Skeletal muscle satellite cell (primary cell): Measurements from ENCODE around the gene TRAK2.
"Not testable (repeated sequence)": the region's sequence is repeated elsewhere in the genome, so short reads cannot be mapped to it uniquely, and the experiment has no call there.

Experiments used
- H3K27me3 ChIP-seq: 2 replicates; pipeline ENCODE4 v1.7.0; 2013; ENCODE audit warnings: low read length; ENCODE audit not compliant: control insufficient read depth, insufficient read depth
- H3K36me3 ChIP-seq: 2 replicates; pipeline ENCODE4 v1.7.0; 2013; ENCODE audit warnings: mild to moderate bottlenecking, control low read depth, low read length; ENCODE audit not compliant: insufficient read depth
- H3K4me1 ChIP-seq: 2 replicates; pipeline ENCODE4 v1.7.0; 2013; ENCODE audit warnings: low read length; ENCODE audit not compliant: control insufficient read depth, insufficient read depth
- H3K4me2 ChIP-seq: 2 replicates; pipeline ENCODE4 v1.7.0; 2013; ENCODE audit warnings: mild to moderate bottlenecking, low read length
- H3K4me3 ChIP-seq: 2 replicates; pipeline ENCODE4 v1.7.0; 2013; ENCODE audit warnings: low read length
- H3K9ac ChIP-seq: 2 replicates; pipeline ENCODE4 v1.7.0; 2013; ENCODE audit warnings: mild to moderate bottlenecking, low read depth, low read length, moderate library complexity
- H3K9me3 ChIP-seq: replicated peaks from 2 replicates; pipeline ENCODE4 v1.7.0; 2013; ENCODE audit warnings: mild to moderate bottlenecking, control low read depth, low read length

The TRAK2 gene

DNA sequence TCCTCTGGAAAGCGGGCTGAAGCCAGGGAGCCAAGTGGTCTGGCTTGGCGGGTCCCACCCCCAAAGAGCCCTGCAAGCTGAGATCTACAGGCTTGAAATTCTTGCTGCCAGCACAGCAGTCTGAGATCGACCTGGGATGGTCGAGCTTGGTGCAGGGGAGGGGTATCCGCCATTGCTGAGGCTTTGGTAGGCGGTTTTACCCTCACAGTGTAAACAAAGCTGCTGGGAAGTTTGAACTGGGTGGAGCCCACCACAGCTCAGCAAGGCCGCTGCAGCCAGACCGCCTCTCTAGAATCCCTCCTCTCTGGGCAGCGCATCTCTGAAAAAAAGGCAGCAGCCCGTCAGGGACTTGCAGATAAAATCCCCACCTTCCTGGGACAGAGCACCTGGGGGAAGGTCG lies 81.5 kb downstream of the TRAK2 start:
- H3K4me2 ChIP-seq: no peak overlapping the region
- H3K9ac ChIP-seq: no peak overlapping the region
- H3K9me3 ChIP-seq: no peaks in the 10 kb centered on the region
- peaks cover 4% of the 10 kb centered on the region for H3K4me1 ChIP-seq
- H3K36me3 ChIP-seq: peaks cover 5% of the 10 kb centered on the region
- no peak overlapping the region for H3K4me3 ChIP-seq
- H3K27me3 ChIP-seq: no peaks in the 10 kb centered on the region

DNA sequence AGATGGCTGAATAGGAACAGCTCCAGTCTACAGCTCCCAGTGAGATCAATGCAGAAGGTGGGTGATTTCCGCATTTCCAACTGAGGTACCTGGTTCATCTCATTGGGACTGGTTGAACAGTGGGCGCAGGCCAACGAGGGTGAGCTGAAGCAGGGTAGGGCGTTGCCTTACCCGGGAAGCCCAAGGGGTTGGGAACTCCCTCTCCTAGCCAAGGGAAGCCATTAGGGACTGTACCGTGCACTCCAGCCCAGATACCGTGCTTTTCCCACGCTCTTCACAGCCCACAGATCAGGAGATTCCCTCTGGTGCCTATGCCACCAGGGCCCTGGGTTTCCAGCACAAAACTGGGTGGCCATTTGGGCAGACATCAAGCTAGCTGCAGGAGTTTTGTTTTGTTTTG lies 81.9 kb downstream of the TRAK2 start:
- not testable (repeated sequence) for H3K27me3 ChIP-seq, H3K4me1 ChIP-seq, H3K4me2 ChIP-seq, H3K9me3 ChIP-seq, H3K9ac ChIP-seq, H3K36me3 ChIP-seq, H3K4me3 ChIP-seq

DNA sequence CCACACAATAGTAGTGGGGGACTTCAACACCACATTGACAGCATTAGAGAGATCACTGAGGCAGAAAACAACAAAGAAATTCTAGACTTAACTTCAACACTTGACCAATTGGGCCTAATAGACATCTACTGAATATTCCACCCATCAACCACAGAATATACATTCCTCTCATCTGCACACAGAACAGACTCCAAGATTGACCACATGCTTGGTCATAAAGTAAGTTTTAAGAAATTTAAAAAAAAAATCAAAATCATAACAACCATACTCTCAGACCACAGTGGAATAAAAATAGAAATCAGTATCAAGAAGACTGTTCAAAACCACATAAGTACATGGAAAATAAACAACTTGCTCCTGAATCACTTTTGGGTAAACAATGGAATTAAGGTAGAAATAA lies 85.1 kb downstream of the TRAK2 start:
- H3K36me3 ChIP-seq: peaks cover 26% of the 10 kb centered on the region
- H3K27me3 ChIP-seq: no peaks in the 10 kb centered on the region
- no peak overlapping the region for H3K9ac ChIP-seq
- no peaks in the 10 kb centered on the region for H3K9me3 ChIP-seq
- H3K4me1 ChIP-seq: peaks cover 4% of the 10 kb centered on the region
- H3K4me3 ChIP-seq: no peak overlapping the region
- no peak overlapping the region for H3K4me2 ChIP-seq

DNA sequence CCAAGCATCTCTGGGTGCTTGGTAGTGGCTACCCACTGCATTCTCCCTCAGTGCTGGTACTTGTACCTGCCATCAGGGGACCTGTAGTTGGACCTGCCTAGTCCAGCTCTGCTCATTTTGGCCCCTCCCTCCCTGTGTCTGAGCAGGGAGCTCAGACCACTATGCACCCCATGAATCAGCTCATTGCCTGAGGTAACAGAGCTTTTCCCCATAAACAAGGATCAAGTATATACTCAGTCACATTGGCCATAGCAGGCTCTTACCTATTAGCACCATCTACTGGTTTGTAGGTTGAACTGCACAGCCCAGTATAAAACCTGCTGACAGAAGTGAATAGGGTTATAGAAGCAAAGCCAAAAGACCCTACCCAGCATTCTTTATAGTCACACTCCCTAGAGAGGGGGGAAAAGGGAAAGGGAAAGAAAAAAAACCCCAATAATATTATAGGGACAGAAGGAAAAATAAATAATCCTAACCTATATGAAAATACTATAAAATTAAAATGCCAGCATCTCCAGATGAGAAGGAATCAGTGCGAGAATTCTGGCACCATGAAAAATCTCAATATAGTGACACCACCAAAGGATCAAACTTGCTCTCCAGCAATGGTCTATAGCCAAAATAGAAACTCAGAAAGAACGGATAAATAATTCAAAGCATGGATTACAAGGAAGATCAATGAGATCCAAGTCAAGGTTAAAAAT lies 87.2 kb downstream of the TRAK2 start:
- Histone ChIP-seq H3K9ac (no peak overlapping the region), H3K4me2 (no peak overlapping the region)

DNA sequence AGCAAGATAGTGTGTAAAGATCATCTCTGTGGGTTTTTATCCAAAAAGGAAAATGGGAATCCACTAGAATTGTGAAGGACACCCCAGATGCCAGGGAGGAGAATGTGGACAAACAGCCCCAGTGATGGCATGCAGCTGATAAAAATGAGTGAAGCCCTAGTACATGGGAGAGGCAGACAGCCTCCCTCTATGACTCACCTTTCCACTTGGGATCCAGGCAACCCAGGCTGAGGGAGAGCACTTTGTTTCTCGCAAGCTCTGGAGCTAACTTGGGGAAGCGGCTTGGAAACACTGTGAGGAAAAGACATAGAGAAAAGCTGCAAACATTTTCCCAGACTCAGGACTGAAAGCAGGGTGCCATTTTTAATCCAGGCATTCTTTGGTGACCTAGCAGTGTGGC lies 88.9 kb downstream of the TRAK2 start:
- Histone ChIP-seq H3K9ac (no peak overlapping the region), H3K36me3 (peaks cover 33% of the 10 kb centered on the region), H3K9me3 (no peaks in the 10 kb centered on the region), H3K4me1 (peaks cover 12% of the 10 kb centered on the region), H3K27me3 (no peaks in the 10 kb centered on the region), H3K4me3 (no peak overlapping the region), H3K4me2 (no peak overlapping the region)

More for the DNA sequence above, 87.2 kb downstream of the TRAK2 start:
- no peak overlapping the region for H3K4me3 ChIP-seq
- peaks cover 33% of the 10 kb centered on the region for H3K36me3 ChIP-seq
- peaks cover 9% of the 10 kb centered on the region for H3K4me1 ChIP-seq
- H3K9me3 ChIP-seq: no peaks in the 10 kb centered on the region
- H3K27me3 ChIP-seq: no peaks in the 10 kb centered on the region

GRCh38 chr2:201361078-201361733 lies 90.1 kb downstream of the TRAK2 start:
- H3K36me3 ChIP-seq: peaks cover 33% of the 10 kb centered on the region
- peaks cover 12% of the 10 kb centered on the region for H3K4me1 ChIP-seq
- H3K4me3 ChIP-seq: no peak overlapping the region
- no peak overlapping the region for H3K9ac ChIP-seq
- H3K27me3 ChIP-seq: no peaks in the 10 kb centered on the region
- H3K4me2 ChIP-seq: no peak overlapping the region
- no peaks in the 10 kb centered on the region for H3K9me3 ChIP-seq

DNA sequence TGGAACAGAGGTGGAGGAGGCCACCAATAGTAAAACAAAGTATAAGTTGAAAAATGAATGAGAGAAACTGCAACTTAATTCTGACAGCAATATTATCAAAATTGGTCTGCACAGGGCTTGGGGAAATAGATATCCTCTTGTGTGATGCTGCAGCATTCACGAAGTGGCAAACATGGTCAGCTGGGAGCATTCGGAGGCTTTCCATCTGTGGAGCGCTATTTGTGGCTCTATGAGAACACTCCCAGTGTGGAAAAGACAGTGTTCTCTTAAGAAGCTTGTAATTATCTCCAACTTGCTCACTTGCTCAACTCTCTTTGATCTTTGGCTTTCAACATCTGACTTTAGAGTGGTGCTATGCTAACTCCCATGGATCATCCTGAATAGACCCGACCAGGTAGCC lies 91.0 kb downstream of the TRAK2 start:
- H3K9ac ChIP-seq: no peak overlapping the region
- H3K9me3 ChIP-seq: no peaks in the 10 kb centered on the region
- H3K36me3 ChIP-seq: peaks cover 33% of the 10 kb centered on the region
- peaks cover 8% of the 10 kb centered on the region for H3K4me1 ChIP-seq
- H3K4me3 ChIP-seq: no peak overlapping the region
- no peaks in the 10 kb centered on the region for H3K27me3 ChIP-seq
- no peak overlapping the region for H3K4me2 ChIP-seq

- H3K27me3 ChIP-seq: no peaks in the 10 kb centered on the region
- H3K9ac ChIP-seq: no peak overlapping the region
- H3K4me2 ChIP-seq: no peak overlapping the region
Observed at GRCh38 chr2:201358684-201359083, 92.6 kb downstream of the TRAK2 start.

GRCh38 chr2:201357221-201357620 lies 94.0 kb downstream of the TRAK2 start, which contains the start of gene FLACC1:
FLACC1 (minus strand) TSS chr2:201357345; CDS start chr2:201351404, 5,941 bp downstream.
- peaks cover 8% of the 10 kb centered on the region for H3K4me1 ChIP-seq
- H3K27me3 ChIP-seq: no peaks in the 10 kb centered on the region
- H3K36me3 ChIP-seq: peaks cover 23% of the 10 kb centered on the region
- H3K9ac ChIP-seq: no peak within 1 kb of the TSS
- no peak within 1 kb of the TSS for H3K4me3 ChIP-seq
- no peak within 1 kb of the TSS for H3K4me2 ChIP-seq
- no peaks in the 10 kb centered on the region for H3K9me3 ChIP-seq

More at GRCh38 chr2:201358684-201359083, 92.6 kb downstream of the TRAK2 start:
- Histone ChIP-seq H3K4me1 (peaks cover 8% of the 10 kb centered on the region), H3K9me3 (no peaks in the 10 kb centered on the region), H3K36me3 (peaks cover 36% of the 10 kb centered on the region), H3K4me3 (no peak overlapping the region)

- H3K4me1 ChIP-seq: no peaks in the 10 kb centered on the region
- H3K9ac ChIP-seq: no peak overlapping the region
- H3K36me3 ChIP-seq: peaks cover 12% of the 10 kb centered on the region
- no peaks in the 10 kb centered on the region for H3K9me3 ChIP-seq
- H3K4me3 ChIP-seq: no peak overlapping the region
- no peaks in the 10 kb centered on the region for H3K27me3 ChIP-seq
- no peak overlapping the region for H3K4me2 ChIP-seq
Observed at GRCh38 chr2:201353116-201353515, 98.1 kb downstream of the TRAK2 start.

DNA sequence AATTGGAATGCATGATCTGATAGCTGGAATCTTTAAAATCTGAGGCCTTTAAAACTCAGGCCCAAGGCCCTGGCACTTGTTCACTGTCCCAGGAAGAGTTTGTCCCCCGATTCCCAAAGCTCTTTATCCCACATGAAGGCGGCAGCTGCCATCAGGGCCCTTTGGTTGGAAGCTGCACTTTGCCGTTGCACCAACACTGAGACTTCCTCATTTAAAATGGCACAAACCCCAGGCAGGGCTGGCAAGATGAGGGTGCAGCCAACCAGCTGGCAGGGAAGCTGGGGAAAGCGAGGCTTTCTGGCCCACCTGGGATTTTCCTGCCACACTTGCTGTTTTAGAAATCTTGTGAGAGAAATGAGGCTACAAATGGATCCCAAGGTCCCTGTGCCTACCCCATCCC lies 100.4 kb downstream of the TRAK2 start:
- H3K9ac ChIP-seq: no peak overlapping the region

DNA sequence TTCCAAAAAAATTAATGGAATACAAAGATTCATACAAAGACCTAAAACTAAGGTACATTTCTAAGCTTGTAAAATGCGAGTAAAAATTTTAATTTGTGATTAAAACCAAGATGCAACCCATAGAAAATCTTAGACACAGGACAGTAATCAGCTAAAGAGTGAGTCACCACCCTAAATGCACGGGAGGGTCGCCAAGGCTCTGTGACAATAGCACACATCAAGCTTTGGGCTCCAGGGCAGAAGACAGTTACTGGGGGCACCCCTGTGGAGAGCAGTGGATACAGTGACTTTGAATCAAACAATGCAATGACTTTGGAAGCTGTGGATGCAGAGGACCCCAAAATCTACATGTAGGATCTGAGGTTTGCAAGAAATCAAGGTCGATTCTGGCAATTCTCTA lies 101.7 kb downstream of the TRAK2 start:
- Histone ChIP-seq H3K9ac (no peak overlapping the region), H3K36me3 (peaks cover 19% of the 10 kb centered on the region), H3K4me3 (no peak overlapping the region), H3K4me1 (no peaks in the 10 kb centered on the region), H3K9me3 (no peaks in the 10 kb centered on the region), H3K27me3 (no peaks in the 10 kb centered on the region), H3K4me2 (no peak overlapping the region)

More for the DNA sequence above, 100.4 kb downstream of the TRAK2 start:
- H3K36me3 ChIP-seq: peaks cover 19% of the 10 kb centered on the region
- no peak overlapping the region for H3K4me2 ChIP-seq
- no peaks in the 10 kb centered on the region for H3K27me3 ChIP-seq
- no peak overlapping the region for H3K4me3 ChIP-seq
- H3K9me3 ChIP-seq: no peaks in the 10 kb centered on the region
- H3K4me1 ChIP-seq: no peaks in the 10 kb centered on the region
